GM21529 (cell line): ENCODE results near the gene ARMC8.

Source experiments
- ATAC-seq: cut with Tn5 transposase; IDR thresholded peaks from one replicate; pipeline ENCODE4 v1.9.1; 2021; ENCODE audit not compliant: unreplicated experiment

Gene ARMC8

DNA sequence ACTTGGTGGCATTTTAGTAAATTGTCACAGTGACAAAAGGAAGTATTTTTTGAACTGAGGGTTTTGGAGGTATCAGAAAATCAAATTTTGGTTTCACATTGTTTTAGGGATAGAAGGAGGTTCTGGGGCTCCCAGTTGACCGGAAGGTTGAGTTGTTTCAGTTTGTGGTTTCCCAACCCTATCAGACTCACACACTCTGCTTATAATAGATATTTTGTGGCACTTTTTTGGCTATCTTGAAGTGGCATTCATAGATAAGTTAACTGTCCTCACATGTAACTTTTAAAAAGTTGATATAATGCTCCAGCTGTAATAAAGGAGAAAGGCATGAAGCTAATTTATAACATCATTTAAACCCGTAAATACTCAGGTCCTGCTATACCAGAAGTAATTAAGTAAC lies 12.8 kb downstream of the ARMC8 start:
- peak; percentile 66 for ATAC-seq

DNA sequence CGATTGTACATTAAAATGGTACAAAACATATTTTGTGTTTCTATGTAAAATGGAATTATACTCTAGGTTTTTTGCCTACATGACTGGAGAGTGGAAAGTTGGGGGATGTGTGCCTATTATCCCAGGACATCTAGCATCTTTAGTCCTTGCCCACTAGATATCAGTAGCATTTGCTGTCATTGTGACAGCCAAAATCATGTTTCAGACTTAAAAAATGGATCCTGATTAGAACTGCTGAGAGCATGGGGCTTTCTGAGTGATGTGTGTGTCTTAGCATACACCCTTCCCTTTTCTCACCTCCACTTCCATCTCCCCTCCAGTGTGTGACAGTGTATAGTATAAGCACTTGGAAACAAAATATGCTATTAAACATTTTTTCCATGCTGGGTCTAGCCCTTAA lies 13.3 kb downstream of the ARMC8 start:
- no peak for ATAC-seq

DNA sequence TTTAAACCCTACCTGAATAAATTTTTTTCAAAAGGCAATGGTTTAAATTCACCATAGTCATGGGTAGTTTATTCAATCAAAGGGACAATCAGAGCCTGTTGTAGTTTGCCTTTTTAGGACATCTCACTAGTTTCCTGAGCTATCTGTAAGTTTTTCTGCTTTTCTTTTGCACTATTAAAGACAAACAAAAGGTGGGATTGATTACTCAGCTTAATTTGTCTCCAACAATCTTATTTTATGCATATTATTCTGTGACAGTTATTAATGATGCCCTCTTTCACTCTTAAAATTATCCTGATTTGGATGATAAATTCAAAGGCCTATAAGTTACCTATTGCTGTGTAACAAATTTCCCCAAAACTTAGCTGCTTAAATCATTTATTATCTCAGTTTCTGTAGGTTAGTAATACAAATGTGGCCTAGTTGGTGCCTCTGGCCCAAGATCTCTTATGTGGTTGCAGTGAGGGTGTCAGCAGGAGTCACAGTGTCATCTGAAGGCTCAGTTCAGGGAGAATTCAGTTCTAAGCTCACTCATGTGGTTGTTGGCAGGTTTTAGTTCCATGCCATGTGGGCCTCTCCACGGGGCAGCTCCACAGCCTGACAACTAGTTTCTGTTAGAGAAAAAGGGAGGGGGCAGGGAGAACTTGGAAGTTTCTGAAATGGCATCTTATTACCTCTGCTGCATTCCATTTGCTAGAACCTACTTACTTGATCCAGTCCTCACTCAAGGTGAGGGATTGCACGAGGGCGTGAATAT lies 16.0 kb downstream of the ARMC8 start:
- no peak for ATAC-seq

- ATAC-seq = no peak
Measured at GRCh38 chr3:138203938-138204337, 16.8 kb downstream of the ARMC8 start.

- no peak for ATAC-seq
Measured at GRCh38 chr3:138205527-138205926, 18.4 kb downstream of the ARMC8 start.

DNA sequence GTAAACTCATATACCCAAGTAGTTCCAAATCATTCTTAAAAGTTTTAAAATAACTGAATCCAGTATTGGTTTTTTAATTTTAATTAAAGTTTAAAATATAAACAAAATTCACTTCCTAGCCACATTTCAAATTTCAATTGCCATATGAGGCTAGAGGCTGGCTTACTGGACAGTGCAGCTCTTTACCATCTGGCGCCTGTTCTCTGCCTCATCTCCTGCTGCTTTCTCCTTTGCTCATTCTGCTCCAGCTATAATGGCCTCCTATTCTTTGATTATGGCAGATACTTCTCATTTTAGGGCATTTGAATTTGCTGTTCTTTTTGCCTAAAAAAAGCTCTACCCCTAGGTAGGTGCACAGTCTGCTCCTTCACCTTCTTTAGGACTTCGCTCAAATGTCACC lies 19.1 kb downstream of the ARMC8 start:
- ATAC-seq = no peak

DNA sequence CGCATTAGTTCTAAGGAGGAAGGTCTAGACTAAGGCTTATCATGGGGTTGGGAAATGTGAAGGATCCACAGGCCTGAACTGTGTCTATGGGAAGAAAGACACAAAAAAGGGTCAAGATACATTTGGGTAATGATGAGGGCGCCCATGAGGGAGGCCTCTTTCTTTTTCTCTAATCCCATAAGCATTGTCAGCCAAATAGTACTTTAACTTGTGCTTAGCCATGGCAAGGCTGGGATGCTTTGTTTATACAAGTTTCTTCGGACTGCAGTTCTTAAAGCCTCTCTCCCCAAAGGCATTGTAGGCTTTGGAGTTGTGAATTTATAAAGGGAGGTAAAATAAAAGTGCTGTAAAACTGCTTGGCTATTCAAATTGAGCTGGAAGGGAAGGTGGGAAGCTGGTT lies 23.4 kb downstream of the ARMC8 start:
- ATAC-seq = no peak

- ATAC-seq = no peak
Measured at GRCh38 chr3:138213398-138214085, 26.4 kb downstream of the ARMC8 start.

DNA sequence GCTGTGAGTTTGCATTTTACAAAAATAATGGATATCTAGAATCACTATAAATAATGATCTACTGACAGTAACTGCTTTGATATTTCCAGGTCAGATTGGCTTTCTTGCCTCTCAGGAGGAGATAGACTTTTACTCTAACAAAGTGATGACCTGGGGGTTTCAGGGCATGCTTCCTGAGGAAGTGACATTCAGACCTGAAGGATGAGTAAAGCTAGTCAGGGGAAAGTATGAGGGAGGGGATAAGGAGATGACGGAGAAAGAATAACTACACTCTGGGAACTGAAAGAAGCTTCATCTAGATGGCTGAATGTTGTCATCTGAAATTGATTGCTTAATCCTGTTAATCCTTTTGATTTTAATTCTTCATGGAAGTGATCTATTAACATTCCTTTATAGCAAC lies 32.2 kb downstream of the ARMC8 start:
- ATAC-seq = no peak

DNA sequence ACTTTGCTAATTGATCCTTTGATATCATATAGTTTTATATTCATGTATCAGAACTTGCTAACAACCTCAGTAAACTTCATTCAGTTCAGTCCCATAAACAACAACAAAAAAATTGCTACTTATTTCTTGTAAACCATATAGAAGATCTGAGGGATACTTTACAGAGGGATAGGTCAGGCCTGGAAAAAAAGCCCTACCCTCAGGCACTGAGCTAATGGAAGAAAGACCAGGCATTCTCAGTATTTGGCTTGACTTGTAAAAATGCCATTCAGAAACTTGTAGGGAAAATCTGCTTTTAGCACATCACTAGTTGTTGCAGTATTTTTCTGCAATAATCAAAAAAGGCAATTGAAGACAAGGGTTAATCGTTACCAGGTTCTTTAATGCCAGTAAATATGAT lies 33.1 kb downstream of the ARMC8 start:
- ATAC-seq = no peak

- no peak for ATAC-seq
Measured at GRCh38 chr3:138220788-138221187, 33.7 kb downstream of the ARMC8 start.

DNA sequence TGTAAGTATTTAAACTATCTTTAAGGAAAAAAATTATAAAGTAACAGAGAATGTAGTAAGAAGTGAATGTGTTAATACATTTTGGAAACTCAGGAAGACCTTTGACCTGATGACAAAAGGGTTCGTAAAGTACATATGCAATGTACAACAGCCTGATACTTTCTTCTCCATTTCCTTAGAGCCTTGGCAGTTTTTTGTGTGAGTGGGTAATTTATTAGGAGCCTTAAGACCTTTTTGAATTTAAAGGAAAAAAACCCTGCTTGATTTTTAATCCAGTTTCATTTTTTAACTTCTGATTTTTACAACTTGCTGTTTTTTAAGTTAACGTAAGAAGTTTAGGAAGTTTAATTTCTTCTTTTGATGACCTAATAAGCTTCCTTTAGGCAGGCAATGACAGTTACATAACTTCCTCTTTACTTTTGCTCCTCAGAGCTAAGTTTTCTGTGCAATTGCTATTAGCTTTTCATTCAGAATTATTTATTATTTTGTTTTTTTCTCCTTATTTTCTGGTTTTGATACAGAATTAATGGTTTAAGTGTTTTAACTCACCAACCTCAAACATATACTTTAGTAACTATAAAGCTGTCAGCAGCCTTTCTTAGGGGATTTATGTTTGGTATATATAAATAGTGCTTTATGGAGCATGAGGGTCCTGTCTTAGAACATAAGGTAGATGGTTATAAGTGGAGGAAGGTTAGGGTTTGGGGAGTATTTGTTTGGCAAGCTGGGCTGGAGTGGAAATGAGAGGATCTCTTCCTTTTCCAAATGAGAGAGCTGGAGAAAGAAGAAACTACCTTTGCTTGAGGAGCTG lies 35.2 kb downstream of the ARMC8 start:
- no peak for ATAC-seq

GRCh38 chr3:138222942-138223287 lies 35.8 kb downstream of the ARMC8 start:
- no peak for ATAC-seq

DNA sequence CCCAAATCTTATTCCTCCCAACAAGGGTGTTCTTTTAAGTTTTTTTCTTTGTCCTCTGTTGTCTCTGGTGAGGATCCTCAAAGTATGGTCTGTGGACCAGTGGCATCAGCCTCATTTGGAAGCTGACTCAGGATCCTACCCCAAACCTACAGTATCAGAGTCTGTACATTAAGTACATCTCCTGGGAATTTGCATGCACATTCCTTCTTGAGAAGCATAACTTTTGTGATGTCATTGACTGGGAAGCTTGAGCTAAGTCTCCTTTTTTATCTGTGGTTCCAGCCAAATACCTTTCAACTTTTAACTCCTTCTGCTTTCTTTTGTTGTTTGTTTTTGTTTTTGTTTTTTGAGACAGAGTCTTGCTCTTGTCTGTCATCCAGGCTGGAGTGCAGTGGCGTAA lies 40.5 kb downstream of the ARMC8 start:
- no peak for ATAC-seq

DNA sequence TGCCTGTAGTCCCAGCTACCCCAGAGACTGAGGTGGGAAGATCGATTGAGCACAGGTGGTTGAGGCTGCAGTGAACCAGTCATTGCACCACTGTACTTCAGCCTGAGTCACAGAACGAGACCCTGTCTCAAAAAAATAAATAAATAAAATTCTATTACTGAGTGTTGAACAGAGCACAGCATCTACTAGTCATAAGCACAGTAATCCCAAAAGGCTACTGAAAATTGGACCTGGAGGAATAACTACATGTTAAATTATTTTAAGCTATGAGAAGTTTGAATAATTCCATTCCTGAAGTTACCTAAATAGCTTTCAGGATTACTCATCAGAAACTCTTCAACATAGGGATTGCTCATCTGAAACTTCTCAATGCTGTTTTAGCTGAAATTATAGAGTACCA lies 43.4 kb downstream of the ARMC8 start:
- peak; percentile 41 for ATAC-seq

GRCh38 chr3:138232705-138233364 lies 45.7 kb downstream of the ARMC8 start:
- no peak for ATAC-seq

- no peak for ATAC-seq
Measured at GRCh38 chr3:138234401-138235179, 47.5 kb downstream of the ARMC8 start.

DNA sequence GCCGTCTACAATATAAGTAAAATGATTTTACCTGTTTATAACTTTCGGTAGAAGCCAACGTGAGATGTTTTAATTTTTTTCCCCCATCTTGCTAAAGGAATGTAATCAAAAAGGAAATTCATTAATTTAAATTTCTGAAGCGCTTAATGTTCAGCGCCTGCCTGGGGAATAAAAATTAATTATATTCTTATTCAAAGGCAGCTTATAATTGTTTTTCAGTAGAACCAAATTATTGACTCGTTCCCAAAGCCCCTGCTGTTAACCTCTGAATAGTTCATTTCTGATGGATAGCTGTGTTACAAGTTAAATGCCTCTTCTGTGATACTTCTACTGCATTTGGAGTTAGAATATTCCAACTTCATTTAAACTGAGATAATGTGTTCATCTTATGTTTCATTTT lies 51.6 kb downstream of the ARMC8 start:
- no peak for ATAC-seq

DNA sequence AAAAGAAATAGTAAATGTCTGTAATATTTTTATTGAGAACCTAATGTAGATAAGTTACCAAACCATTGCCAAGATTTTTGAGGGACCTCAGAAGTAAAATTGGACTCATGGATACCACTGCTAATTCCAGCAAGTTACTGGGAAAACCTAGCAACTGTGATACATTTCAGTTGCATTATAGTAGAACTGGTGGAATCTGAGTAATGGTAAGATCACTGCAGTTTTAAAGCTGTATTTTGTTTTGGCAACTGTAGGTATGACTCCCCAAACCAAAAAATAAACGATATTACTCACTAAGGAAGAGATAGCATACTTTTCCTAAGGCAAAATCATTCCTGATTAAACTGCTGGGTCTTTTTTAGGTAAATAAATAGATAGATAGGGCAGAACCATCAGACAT lies 54.0 kb downstream of the ARMC8 start:
- ATAC-seq = no peak

GRCh38 chr3:138241676-138242075 lies 54.6 kb downstream of the ARMC8 start:
- ATAC-seq = no peak

DNA sequence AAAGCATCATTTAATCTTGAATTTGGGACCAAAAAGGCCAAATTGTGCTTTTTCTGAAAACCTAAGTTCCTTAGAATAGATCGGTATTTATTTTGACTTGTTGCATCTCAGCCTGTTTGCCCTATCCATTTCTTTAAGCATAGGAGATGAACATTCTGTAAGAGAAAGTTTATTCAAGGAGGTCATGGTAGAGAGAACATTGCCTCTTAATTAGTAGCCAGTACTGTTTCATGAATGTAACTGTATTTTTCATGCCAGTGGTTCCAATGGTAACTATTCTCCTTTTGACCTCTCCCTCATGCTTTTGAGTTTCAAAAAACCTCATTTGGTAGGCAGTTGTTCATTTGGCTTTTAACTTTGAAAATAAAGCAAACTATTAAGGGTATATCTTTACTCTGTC lies 55.4 kb downstream of the ARMC8 start:
- ATAC-seq = no peak
